SK-N-SH treated with all-trans-retinoic acid at 6 μM for 48 hours (cell line): ENCODE data around the gene PLCB4.

ENCODE experiments used
- ATAC-seq: fragments of 200-7000 bp; cut with Tn5 transposase; 3 replicates; pipeline ENCODE4 v1.9.1; 2020; ENCODE audit warnings: mild to moderate bottlenecking, moderate library complexity
- ARNTL ChIP-seq: fragments of 450-650 bp; formaldehyde crosslinking; IDR thresholded peaks from 2 replicates; pipeline ENCODE4 v1.5.0; 2020; ENCODE audit warnings: low read depth, mild to moderate bottlenecking, moderate library complexity, borderline replicate concordance
- BACH2 ChIP-seq: fragments of 250-450 bp; sonication (Bioruptor Pico); IDR thresholded peaks from 2 replicates; pipeline ENCODE4 v1.9.0; 2021; ENCODE audit warnings: mild to moderate bottlenecking, borderline replicate concordance
- CSDC2 ChIP-seq: fragments of 250-450 bp; sonication (Bioruptor Pico); IDR thresholded peaks from 2 replicates; pipeline ENCODE4 v1.5.0; 2020; ENCODE audit warnings: mild to moderate bottlenecking, moderate library complexity
- GLIS3 ChIP-seq: fragments of 250-450 bp; sonication (Bioruptor Pico); IDR thresholded peaks from 2 replicates; pipeline ENCODE4 v1.5.0; 2020; ENCODE audit warnings: mild to moderate bottlenecking, moderate library complexity
- ISL1 ChIP-seq: fragments of 250-450 bp; sonication (Bioruptor Pico); IDR thresholded peaks from 2 replicates; pipeline ENCODE4 v2.1.2; 2022; ENCODE audit warnings: mild to moderate bottlenecking, moderate library complexity
- OSR1 ChIP-seq: fragments of 250-450 bp; sonication (Bioruptor Pico); IDR thresholded peaks from 2 replicates; pipeline ENCODE4 v1.8.0; 2022; ENCODE audit warnings: moderate library complexity, mild to moderate bottlenecking, inconsistent platforms
- RARB ChIP-seq: fragments of 250-450 bp; sonication (Bioruptor Pico); IDR thresholded peaks from 2 replicates; pipeline ENCODE4 v1.8.0; 2021; ENCODE audit warnings: mild to moderate bottlenecking, moderate library complexity
- SNAI2 ChIP-seq: fragments of 250-450 bp; sonication (Bioruptor Pico); IDR thresholded peaks from 2 replicates; pipeline ENCODE4 v1.5.0; 2020; ENCODE audit warnings: mild to moderate bottlenecking, moderate library complexity
- TCF4 ChIP-seq: fragments of 250-450 bp; sonication (Bioruptor Pico); IDR thresholded peaks from 2 replicates; pipeline ENCODE4 v1.8.0; 2021; ENCODE audit warnings: mild to moderate bottlenecking, moderate library complexity, borderline replicate concordance
- TOX ChIP-seq: fragments of 250-450 bp; sonication (Bioruptor Pico); IDR thresholded peaks from 2 replicates; pipeline ENCODE4 v1.8.0; 2021; ENCODE audit warnings: mild to moderate bottlenecking, moderate library complexity, borderline replicate concordance
- ZC3H10 ChIP-seq: fragments of 250-450 bp; sonication (Bioruptor Pico); IDR thresholded peaks from 2 replicates; pipeline ENCODE4 v1.5.1; 2021; ENCODE audit warnings: mild to moderate bottlenecking, moderate library complexity
- ZFP3 ChIP-seq: fragments of 250-450 bp; sonication (Bioruptor Pico); IDR thresholded peaks from 2 replicates; pipeline ENCODE4 v1.5.0; 2020; ENCODE audit warnings: mild to moderate bottlenecking, moderate library complexity
- ZFP30 ChIP-seq: fragments of 450-650 bp; formaldehyde crosslinking; IDR thresholded peaks from 2 replicates; pipeline ENCODE4 v1.5.0; 2022; ENCODE audit warnings: mild to moderate bottlenecking, moderate library complexity
- ZNF565 ChIP-seq: fragments of 450-650 bp; formaldehyde crosslinking; conservative IDR thresholded peaks from 2 replicates; pipeline ENCODE4 v1.5.0; 2020; ENCODE audit warnings: low read depth, mild to moderate bottlenecking, moderate library complexity
- ZNF70 ChIP-seq: fragments of 450-650 bp; formaldehyde crosslinking; IDR thresholded peaks from 2 replicates; pipeline ENCODE4 v1.5.0; 2020; ENCODE audit warnings: mild to moderate bottlenecking, moderate library complexity
- ZNF8 ChIP-seq: fragments of 450-650 bp; formaldehyde crosslinking; IDR thresholded peaks from 2 replicates; pipeline ENCODE4 v1.5.0; 2020; ENCODE audit warnings: mild to moderate bottlenecking, moderate library complexity
- TF ChIP-seq, protein P1 (sequence below): fragments of 250-450 bp; sonication (Bioruptor Pico); IDR thresholded peaks from 2 replicates; pipeline ENCODE4 v1.5.0; 2020; ENCODE audit warnings: mild to moderate bottlenecking, moderate library complexity
- TF ChIP-seq, protein P2 (sequence below): fragments of 250-450 bp; sonication (Bioruptor Pico); IDR thresholded peaks from 2 replicates; pipeline ENCODE4 v1.8.0; 2020; ENCODE audit warnings: mild to moderate bottlenecking, moderate library complexity, borderline replicate concordance
- TF ChIP-seq, protein P3 (sequence below): fragments of 250-450 bp; sonication (Bioruptor Pico); IDR thresholded peaks from 2 replicates; pipeline ENCODE4 v1.5.1; 2020; ENCODE audit warnings: low read depth, mild to moderate bottlenecking, moderate library complexity
- TF ChIP-seq, protein P4 (sequence below): fragments of 250-450 bp; sonication (Bioruptor Pico); IDR thresholded peaks from 2 replicates; pipeline ENCODE4 v1.8.0; 2021; ENCODE audit warnings: low read depth, mild to moderate bottlenecking, moderate library complexity, borderline replicate concordance
- TF ChIP-seq, protein P5 (sequence below): fragments of 250-450 bp; sonication (Bioruptor Pico); IDR thresholded peaks from 2 replicates; pipeline ENCODE4 v1.5.1; 2021; ENCODE audit warnings: mild to moderate bottlenecking, moderate library complexity

The PLCB4 gene

DNA sequence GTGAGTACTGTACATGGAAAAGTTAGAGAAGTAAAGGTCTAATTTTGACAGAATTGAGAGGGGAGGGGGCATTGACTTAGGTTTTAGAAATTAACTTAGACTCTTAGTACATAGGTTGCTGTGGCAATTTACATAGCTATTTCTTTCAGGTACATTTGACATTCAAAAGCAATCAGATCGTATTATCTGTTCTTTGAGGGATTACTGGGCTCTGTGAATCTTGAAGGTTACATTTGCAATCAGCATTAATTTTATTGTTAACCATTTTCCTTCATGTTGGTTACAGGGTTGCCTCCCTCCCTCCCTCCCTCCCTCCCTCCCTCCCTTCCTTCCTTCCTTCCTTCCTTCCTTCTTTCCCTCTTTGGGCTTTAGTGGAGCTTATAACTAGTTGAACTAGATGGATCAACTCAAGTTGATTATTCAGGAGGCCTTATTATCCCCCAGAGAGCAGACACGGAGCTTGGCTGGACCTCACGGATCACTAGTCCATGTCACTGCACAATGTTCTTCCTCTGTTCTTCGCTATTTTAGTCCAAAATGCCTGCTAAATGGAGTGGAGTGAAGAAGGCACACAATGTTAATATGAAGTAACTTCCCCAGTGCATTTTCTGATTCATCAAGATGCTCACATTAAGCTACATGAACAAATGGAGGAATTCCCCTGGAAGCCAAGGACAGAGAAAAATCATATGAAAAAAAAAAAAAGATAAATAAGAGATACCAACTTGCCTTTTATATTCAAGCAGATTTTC, 87.8 kb downstream of the PLCB4 start:
- TF ChIP-seq ZFP30 (no peak), ISL1 (CRISPR knock-in tag) (no peak), TOX (CRISPR knock-in tag) (no peak), BACH2 (no peak), ZFP3 (no peak), RARB (no peak), ZNF70 (no peak), ZC3H10 (no peak), ARNTL (CRISPR knock-in tag) (no peak), CSDC2 (CRISPR knock-in tag) (no peak)
- TF ChIP-seq, protein P1, sequence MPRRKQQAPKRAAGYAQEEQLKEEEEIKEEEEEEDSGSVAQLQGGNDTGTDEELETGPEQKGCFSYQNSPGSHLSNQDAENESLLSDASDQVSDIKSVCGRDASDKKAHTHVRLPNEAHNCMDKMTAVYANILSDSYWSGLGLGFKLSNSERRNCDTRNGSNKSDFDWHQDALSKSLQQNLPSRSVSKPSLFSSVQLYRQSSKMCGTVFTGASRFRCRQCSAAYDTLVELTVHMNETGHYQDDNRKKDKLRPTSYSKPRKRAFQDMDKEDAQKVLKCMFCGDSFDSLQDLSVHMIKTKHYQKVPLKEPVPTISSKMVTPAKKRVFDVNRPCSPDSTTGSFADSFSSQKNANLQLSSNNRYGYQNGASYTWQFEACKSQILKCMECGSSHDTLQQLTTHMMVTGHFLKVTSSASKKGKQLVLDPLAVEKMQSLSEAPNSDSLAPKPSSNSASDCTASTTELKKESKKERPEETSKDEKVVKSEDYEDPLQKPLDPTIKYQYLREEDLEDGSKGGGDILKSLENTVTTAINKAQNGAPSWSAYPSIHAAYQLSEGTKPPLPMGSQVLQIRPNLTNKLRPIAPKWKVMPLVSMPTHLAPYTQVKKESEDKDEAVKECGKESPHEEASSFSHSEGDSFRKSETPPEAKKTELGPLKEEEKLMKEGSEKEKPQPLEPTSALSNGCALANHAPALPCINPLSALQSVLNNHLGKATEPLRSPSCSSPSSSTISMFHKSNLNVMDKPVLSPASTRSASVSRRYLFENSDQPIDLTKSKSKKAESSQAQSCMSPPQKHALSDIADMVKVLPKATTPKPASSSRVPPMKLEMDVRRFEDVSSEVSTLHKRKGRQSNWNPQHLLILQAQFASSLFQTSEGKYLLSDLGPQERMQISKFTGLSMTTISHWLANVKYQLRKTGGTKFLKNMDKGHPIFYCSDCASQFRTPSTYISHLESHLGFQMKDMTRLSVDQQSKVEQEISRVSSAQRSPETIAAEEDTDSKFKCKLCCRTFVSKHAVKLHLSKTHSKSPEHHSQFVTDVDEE (CRISPR knock-in tag) = no peak
- TF ChIP-seq, protein P2, sequence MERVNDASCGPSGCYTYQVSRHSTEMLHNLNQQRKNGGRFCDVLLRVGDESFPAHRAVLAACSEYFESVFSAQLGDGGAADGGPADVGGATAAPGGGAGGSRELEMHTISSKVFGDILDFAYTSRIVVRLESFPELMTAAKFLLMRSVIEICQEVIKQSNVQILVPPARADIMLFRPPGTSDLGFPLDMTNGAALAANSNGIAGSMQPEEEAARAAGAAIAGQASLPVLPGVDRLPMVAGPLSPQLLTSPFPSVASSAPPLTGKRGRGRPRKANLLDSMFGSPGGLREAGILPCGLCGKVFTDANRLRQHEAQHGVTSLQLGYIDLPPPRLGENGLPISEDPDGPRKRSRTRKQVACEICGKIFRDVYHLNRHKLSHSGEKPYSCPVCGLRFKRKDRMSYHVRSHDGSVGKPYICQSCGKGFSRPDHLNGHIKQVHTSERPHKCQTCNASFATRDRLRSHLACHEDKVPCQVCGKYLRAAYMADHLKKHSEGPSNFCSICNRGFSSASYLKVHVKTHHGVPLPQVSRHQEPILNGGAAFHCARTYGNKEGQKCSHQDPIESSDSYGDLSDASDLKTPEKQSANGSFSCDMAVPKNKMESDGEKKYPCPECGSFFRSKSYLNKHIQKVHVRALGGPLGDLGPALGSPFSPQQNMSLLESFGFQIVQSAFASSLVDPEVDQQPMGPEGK (CRISPR knock-in tag) = no peak
- TF ChIP-seq, protein P3, sequence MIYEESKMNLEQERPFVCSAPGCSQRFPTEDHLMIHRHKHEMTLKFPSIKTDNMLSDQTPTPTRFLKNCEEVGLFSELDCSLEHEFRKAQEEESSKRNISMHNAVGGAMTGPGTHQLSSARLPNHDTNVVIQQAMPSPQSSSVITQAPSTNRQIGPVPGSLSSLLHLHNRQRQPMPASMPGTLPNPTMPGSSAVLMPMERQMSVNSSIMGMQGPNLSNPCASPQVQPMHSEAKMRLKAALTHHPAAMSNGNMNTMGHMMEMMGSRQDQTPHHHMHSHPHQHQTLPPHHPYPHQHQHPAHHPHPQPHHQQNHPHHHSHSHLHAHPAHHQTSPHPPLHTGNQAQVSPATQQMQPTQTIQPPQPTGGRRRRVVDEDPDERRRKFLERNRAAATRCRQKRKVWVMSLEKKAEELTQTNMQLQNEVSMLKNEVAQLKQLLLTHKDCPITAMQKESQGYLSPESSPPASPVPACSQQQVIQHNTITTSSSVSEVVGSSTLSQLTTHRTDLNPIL (CRISPR knock-in tag) = no peak
- ATAC-seq = no peak

DNA sequence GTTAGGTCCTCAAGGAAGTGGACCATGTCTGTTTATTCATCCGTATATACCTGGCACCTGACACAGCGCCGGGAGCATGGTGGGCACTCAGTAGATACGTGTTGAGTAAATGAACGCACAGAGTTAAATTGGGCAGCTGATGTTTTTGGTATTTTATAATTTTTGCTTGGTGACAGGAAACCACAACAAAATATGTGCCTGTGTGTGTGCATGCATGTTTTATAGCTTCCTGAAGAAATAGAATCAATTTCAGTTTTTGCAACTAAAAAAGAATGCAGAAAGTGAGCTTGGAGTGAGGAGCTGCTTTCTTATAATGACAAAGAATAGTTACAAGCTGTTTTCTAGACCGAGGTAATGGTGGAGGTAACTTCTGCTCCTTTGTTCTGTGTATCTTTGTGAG, 91.4 kb downstream of the PLCB4 start:
- ATAC-seq = peak; percentile 18; the same call in 1 of the 3 replicates
- TF ChIP-seq RARB = no peak
- no peak for TF ChIP-seq TCF4
- no peak for TF ChIP-seq GLIS3
- no peak for TF ChIP-seq ZNF8 (CRISPR knock-in tag)
- no peak for TF ChIP-seq ZC3H10
- no peak for TF ChIP-seq ISL1 (CRISPR knock-in tag)
- TF ChIP-seq SNAI2 (CRISPR knock-in tag) = no peak
- TF ChIP-seq, protein P4, sequence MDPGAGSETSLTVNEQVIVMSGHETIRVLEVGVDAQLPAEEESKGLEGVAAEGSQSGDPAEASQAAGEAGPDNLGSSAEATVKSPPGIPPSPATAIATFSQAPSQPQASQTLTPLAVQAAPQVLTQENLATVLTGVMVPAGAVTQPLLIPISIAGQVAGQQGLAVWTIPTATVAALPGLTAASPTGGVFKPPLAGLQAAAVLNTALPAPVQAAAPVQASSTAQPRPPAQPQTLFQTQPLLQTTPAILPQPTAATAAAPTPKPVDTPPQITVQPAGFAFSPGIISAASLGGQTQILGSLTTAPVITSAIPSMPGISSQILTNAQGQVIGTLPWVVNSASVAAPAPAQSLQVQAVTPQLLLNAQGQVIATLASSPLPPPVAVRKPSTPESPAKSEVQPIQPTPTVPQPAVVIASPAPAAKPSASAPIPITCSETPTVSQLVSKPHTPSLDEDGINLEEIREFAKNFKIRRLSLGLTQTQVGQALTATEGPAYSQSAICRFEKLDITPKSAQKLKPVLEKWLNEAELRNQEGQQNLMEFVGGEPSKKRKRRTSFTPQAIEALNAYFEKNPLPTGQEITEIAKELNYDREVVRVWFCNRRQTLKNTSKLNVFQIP (CRISPR knock-in tag) = no peak
- no peak for TF ChIP-seq ZFP3
- TF ChIP-seq OSR1 = no peak
- no peak for TF ChIP-seq CSDC2 (CRISPR knock-in tag)
- no peak for TF ChIP-seq ARNTL (CRISPR knock-in tag)
- TF ChIP-seq TOX (CRISPR knock-in tag) = no peak
- TF ChIP-seq ZNF565 (CRISPR knock-in tag) = no peak
- no peak for TF ChIP-seq ZNF70
- TF ChIP-seq, protein P5, sequence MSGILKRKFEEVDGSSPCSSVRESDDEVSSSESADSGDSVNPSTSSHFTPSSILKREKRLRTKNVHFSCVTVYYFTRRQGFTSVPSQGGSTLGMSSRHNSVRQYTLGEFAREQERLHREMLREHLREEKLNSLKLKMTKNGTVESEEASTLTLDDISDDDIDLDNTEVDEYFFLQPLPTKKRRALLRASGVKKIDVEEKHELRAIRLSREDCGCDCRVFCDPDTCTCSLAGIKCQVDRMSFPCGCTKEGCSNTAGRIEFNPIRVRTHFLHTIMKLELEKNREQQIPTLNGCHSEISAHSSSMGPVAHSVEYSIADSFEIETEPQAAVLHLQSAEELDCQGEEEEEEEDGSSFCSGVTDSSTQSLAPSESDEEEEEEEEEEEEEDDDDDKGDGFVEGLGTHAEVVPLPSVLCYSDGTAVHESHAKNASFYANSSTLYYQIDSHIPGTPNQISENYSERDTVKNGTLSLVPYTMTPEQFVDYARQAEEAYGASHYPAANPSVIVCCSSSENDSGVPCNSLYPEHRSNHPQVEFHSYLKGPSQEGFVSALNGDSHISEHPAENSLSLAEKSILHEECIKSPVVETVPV = no peak
- no peak for TF ChIP-seq BACH2
- TF ChIP-seq, protein P3 (CRISPR knock-in tag) = no peak
- no peak for TF ChIP-seq ZFP30
